Colon (tissue), 2 donors: ENCODE data around the gene MBOAT2.
"Not testable (repeated sequence)": the region's sequence is repeated elsewhere in the genome, so short reads cannot be mapped to it uniquely, and the experiment has no call there.

Experiments used
- FAIRE-seq: peaks from 2 replicates; lab custom pipeline; 2012; peaks lifted over from hg19 to GRCh38; lab: Jason Lieb, UNC
- donor health status: control.
- donor health status: control.

The MBOAT2 gene

GRCh38 chr2:8895087-8895912 lies 108.2 kb downstream of the MBOAT2 start:
- not testable (repeated sequence) for FAIRE-seq

DNA sequence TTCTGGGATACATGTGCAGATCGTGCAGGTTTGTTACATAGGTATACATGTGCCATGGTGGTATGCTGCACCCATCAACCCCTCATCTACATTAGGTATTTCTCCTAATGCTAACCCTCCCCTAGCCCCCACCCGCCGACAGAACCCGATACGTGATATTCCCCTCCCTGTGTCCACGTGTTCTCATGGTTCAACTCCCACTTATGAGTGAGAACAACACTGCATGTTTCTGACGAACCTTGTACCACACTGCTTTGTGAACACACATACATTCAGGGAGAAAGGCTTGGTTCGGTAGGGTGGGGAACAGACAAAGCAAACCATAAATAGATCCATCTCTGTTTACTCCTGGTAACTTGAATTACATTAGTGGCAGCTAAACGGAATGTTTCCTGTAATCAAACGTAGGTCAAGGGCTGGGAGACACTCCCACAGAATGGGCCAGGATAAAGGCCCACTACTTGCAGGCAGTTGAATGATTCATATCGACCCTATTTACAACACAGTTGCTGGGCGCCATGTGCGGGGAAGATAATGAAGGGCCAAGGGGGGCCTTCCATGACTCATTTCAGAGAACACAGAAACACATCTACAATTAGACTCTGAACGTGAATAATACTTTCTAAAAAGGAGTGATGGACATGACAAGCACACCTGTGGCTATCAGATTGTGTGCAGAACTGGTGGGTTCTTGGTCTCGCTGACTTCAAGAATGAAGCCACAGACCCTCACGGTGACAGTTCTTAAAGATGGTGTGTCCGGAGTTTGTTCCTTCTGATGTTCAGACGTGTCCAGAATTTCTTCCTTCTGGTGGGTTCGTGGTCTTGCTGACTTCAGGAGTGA lies 109.3 kb downstream of the MBOAT2 start:
- FAIRE-seq: no peak

GRCh38 chr2:8893474-8893873 lies 110.0 kb downstream of the MBOAT2 start:
- no peak for FAIRE-seq

DNA sequence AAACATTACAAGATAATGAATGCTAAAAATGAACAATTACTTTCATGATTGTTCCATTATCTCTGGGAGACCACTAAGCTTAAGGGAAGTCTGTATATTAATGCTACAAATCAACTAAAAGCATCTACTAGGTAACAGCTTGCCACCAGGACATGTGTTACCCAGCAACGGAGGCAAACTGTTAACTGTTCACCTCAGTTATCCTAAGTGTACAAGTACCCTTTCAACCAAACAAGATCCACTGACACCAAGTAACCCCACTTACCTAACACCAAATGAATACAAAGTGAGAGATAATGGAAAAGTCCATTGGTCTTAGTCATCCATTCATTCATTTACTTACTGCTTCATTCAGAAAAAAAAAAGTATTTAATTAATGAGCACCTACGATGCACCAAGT lies 111.4 kb downstream of the MBOAT2 start:
- FAIRE-seq: no peak

DNA sequence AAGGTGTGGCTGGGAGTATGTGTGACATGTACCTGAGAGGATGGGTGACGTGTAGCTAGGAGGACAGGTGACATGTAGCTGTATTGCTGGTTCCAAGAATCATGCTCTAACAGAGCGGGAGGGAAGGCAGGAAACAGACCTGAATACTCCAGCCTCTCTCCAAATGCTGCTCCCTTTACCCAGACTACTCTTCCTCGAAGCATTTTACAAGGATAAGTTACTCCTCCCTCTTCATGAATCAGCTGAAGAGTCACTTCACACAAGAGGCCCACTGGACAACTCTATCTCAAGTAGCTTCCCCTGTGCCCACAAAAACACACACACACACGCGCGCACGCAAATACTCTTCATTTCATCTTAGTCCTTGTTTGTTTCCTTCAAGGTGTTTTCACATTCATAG lies 113.5 kb downstream of the MBOAT2 start:
- FAIRE-seq: no peak

GRCh38 chr2:8888963-8889362 lies 114.5 kb downstream of the MBOAT2 start:
- no peak for FAIRE-seq

DNA sequence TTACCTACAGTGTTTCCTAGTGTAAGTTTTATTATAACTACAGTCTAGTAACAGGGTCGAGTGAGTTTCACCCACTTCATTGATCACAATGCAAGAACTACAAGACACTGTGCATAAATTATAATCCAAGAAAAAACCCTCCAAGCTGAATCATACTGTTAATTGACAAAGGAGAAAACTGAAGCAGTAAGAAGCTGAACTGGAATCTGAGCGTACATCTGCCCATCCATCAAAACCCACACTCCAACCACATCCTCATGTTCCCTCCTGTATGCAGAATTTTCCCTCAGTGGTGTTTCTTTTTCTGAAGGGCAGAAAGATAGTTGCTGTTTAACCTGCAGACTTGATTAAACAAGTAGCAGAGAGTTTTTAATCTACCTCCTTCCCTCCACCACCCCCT lies 116.6 kb downstream of the MBOAT2 start:
- no peak for FAIRE-seq

DNA sequence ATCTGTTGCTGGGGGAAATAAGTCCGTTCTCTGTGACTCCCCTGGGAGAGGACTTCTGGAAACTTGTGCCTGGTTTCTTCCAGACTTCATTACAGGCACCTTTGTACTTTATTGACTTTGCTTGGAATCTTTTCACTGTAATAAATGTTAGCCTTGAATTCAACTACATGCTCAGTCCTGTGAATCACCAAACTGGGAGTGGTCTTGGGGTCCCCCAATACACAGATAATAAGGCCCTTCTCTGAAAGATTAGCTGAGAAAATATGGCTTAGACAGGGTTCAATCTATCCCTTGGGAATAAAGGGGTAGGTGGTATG lies 117.3 kb downstream of the MBOAT2 start:
- FAIRE-seq: no peak

- FAIRE-seq: no peak
Observed at GRCh38 chr2:8885449-8886201, 117.9 kb downstream of the MBOAT2 start.

DNA sequence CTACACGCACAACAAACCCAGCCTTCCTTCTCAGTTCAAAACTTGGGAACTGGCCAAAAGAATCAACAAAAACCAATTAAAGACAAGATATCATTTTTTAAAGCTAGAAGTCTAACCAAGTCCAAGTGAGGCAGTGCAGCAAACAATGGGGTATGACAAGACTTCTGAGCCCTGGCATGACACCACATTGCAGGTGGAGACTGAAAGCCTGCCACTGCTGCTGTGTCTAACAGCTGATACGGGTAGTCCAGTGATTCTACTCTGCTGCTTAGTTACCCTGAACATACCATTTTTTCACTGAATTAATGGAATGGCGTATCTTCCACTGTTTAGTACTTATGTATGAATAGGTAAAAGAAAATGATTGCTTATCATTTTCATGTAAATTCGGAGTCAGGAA lies 118.7 kb downstream of the MBOAT2 start:
- FAIRE-seq: no peak

DNA sequence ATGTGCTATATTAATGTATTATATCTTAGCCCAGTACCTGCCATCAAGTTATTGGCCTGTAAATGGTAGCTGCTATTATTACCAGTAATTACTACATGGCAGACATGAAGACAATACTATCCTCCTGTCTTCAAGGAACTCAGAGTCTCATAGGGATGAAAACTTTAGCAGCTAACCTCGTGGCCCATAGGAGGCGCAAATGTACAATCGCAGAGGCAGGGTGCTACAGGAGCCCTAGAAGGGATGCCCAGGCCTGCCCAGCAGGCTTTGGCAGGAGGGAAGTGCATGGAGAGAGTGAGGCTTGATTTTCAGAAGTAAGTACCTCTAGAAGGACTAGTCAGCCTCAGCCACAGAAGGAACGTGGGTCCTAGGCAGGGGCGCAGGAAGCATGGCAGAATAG lies 121.4 kb downstream of the MBOAT2 start:
- FAIRE-seq: no peak

DNA sequence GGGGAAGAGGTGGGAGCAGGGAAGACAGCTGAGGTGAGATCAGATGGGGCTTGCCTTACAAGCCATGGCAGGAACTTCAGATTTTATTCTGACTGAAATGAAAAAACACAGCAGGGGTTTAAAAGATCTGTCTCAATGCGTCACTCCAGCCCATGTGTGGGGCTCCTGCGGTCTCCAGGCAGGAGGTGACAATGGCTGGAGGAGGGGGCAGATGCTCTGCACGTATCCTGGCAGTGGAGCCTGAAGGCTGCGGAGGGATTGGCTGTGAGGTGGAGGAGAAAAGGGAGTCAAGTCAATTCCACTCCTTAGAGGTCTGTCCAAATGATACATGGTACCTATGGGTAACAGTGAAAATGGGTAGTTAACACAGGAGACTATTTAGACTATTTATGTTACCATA lies 125.6 kb downstream of the MBOAT2 start:
- FAIRE-seq: no peak

- FAIRE-seq: no peak
Observed at GRCh38 chr2:8877332-8877731, 126.2 kb downstream of the MBOAT2 start.

- FAIRE-seq: no peak
Observed at GRCh38 chr2:8876628-8877027, 126.9 kb downstream of the MBOAT2 start.

- no peak for FAIRE-seq
Observed at GRCh38 chr2:8872821-8873432, 130.6 kb downstream of the MBOAT2 start.

- FAIRE-seq: no peak
Observed at GRCh38 chr2:8870441-8870840, 133.0 kb downstream of the MBOAT2 start.

- no peak for FAIRE-seq
Observed at GRCh38 chr2:8867363-8867762, 136.1 kb downstream of the MBOAT2 start.

DNA sequence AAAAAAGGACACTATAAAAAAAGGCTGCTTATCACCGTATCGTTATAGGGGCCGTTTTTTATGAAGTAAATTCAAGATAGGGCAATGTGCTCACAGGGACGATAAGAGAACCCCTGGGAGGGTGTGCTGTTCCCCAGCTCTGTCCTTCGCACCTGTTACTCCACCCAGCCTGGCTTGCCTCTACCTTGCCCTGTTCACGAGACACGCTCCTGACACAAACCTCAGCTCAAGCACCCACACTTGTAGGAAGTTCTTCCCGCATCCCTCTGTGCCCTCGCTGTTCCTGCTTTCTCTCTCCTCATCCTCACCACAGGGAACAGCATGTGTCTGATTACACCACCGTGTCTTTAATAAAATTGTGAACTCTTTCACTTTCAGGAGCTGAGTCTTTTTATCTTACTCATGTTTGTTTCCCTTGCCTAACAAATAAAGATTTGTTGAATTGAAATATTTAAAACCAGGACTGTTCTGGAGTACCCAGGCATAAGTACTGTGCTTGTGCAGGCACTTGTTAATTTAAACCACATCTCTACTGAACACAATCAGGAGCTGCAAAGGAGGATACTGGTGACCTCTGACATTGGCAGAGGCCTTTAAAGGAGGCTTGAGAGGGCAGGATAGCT lies 140.0 kb downstream of the MBOAT2 start:
- FAIRE-seq: no peak

DNA sequence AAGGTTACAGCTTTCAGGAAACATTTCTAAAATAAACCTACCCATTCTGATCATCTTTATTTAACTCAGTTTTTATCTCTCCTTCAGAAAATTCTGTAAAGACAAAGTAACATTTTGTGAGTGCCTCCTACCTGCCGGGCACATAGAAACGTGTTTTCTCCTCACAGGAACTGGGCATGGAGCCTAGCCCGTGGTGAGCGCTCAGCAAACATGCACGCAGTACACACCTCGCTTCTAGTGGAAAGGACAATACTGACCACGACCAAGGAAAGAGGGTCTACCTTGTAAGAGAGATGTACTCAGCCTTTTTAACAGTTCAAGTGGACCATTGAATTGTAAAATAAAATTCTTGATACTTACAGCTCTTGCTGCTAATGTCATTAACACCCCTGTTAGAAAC lies 141.3 kb downstream of the MBOAT2 start:
- no peak for FAIRE-seq

- no peak for FAIRE-seq
Observed at GRCh38 chr2:8861797-8862196, 141.7 kb downstream of the MBOAT2 start.

GRCh38 chr2:8860239-8860638 lies 143.2 kb downstream of the MBOAT2 start:
- no peak for FAIRE-seq

- FAIRE-seq: no peak
Observed at GRCh38 chr2:8858910-8859309, 144.6 kb downstream of the MBOAT2 start.
